ENCODE data around the gene ANKRD23.

GRCh38 chr2:96846825-96847224 lies 3.0 kb upstream of the ANKRD23 start:
- no peak for TF ChIP-seq POLR2AphosphoS5 (IDR thresholded peaks at IDR 0.05; ENCODE audit: low read depth, low read length)
- TF ChIP-seq, protein P1, sequence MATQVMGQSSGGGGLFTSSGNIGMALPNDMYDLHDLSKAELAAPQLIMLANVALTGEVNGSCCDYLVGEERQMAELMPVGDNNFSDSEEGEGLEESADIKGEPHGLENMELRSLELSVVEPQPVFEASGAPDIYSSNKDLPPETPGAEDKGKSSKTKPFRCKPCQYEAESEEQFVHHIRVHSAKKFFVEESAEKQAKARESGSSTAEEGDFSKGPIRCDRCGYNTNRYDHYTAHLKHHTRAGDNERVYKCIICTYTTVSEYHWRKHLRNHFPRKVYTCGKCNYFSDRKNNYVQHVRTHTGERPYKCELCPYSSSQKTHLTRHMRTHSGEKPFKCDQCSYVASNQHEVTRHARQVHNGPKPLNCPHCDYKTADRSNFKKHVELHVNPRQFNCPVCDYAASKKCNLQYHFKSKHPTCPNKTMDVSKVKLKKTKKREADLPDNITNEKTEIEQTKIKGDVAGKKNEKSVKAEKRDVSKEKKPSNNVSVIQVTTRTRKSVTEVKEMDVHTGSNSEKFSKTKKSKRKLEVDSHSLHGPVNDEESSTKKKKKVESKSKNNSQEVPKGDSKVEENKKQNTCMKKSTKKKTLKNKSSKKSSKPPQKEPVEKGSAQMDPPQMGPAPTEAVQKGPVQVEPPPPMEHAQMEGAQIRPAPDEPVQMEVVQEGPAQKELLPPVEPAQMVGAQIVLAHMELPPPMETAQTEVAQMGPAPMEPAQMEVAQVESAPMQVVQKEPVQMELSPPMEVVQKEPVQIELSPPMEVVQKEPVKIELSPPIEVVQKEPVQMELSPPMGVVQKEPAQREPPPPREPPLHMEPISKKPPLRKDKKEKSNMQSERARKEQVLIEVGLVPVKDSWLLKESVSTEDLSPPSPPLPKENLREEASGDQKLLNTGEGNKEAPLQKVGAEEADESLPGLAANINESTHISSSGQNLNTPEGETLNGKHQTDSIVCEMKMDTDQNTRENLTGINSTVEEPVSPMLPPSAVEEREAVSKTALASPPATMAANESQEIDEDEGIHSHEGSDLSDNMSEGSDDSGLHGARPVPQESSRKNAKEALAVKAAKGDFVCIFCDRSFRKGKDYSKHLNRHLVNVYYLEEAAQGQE (IDR thresholded peaks at IDR 0.05; ENCODE audit: insufficient read depth in 1 of 2, low read depth in 2 of 2, low read length in 2 of 2), result no peak
- TF ChIP-seq TAF1 (IDR thresholded peaks at IDR 0.05; ENCODE audit: borderline replicate concordance, insufficient read depth, low read length), result no peak

All from PFSK-1 (cell line).